22Rv1 (cell line): ENCODE measurements around the gene PTPN13.

Source experiments
- CTCF ChIP-seq: fragments of 450-650 bp; IDR thresholded peaks from 2 replicates; pipeline ENCODE4 v1.5.1; 2017; ENCODE audit warnings: mild to moderate bottlenecking
- ZFX ChIP-seq: fragments of 450-650 bp; IDR thresholded peaks from 2 replicates; pipeline ENCODE4 v1.6.1; 2017; ENCODE audit warnings: antibody characterized with exemption, borderline replicate concordance

GRCh38 chr4:86759298-86759697 is 165.2 kb downstream of the PTPN13 start:
- TF ChIP-seq CTCF (no peak), ZFX (no peak)
